Astrocyte (in vitro differentiated cells and primary cell): ENCODE results near the gene DISC1. TPM values are rescaled to one million over a fixed set of nuclear protein-coding genes. Genes with fewer than 3 reads are reported as not detected.

Experiments used
- DNase-seq: peaks from one replicate; pipeline ENCODE4 v3.0.0-alpha.2; 2010; ENCODE audit warnings: low read depth
- FAIRE-seq: peaks from 2 replicates; lab custom pipeline; 2011; peaks lifted over from hg19 to GRCh38; lab: Jason Lieb, UNC
- H2AFZ ChIP-seq: 2 replicates; pipeline ENCODE4 v1.6.0; 2012; ENCODE audit warnings: low read depth, low read length, inconsistent platforms
- H3K27ac ChIP-seq: 2 replicates; pipeline ENCODE4 v1.5.1; 2011; ENCODE audit warnings: low read depth, low read length, inconsistent platforms
- H3K27me3 ChIP-seq: 2 replicates; pipeline ENCODE4 v1.6.0; 2011; ENCODE audit warnings: low read length, inconsistent platforms; ENCODE audit not compliant: insufficient read depth
- H3K36me3 ChIP-seq: 2 replicates; pipeline ENCODE4 v1.5.1; 2011; ENCODE audit warnings: low read length, inconsistent platforms; ENCODE audit not compliant: insufficient read depth
- H3K4me1 ChIP-seq: 2 replicates; pipeline ENCODE4 v1.5.1; 2011; ENCODE audit warnings: low read length, inconsistent platforms; ENCODE audit not compliant: insufficient read depth
- H3K4me2 ChIP-seq: 2 replicates; pipeline ENCODE4 v1.6.0; 2012; ENCODE audit warnings: low read length, inconsistent platforms
- H3K4me3 ChIP-seq: 2 replicates; pipeline ENCODE4 v1.5.1; 2011; ENCODE audit warnings: low read depth, mild to moderate bottlenecking, low read length, inconsistent platforms; ENCODE audit not compliant: insufficient read depth
- H3K79me2 ChIP-seq: 2 replicates; pipeline ENCODE4 v1.6.0; 2012; ENCODE audit warnings: mild to moderate bottlenecking, low read length, inconsistent platforms; ENCODE audit not compliant: insufficient read depth
- H3K9ac ChIP-seq: 2 replicates; pipeline ENCODE4 v1.6.0; 2012; ENCODE audit warnings: mild to moderate bottlenecking, low read length, inconsistent platforms
- H3K9me3 ChIP-seq: 2 replicates; pipeline ENCODE4 v1.5.1; 2012; ENCODE audit warnings: low read depth, mild to moderate bottlenecking, low read length, inconsistent platforms; ENCODE audit not compliant: insufficient read depth
- H4K20me1 ChIP-seq: 2 replicates; pipeline ENCODE4 v1.6.0; 2012; ENCODE audit warnings: low read length, inconsistent platforms; ENCODE audit not compliant: insufficient read depth
- H3K27ac Mint-ChIP-seq: one replicate; pipeline ENCODE4 v1.8.0; 2021; ENCODE audit warnings: mild to moderate bottlenecking, mixed read lengths; ENCODE audit not compliant: unreplicated experiment
- H3K27me3 Mint-ChIP-seq: one replicate; pipeline ENCODE4 v1.8.0; 2021; ENCODE audit warnings: low read depth, mixed read lengths; ENCODE audit not compliant: unreplicated experiment
- H3K36me3 Mint-ChIP-seq: one replicate; pipeline ENCODE4 v1.8.0; 2021; ENCODE audit warnings: low read depth, mixed read lengths; ENCODE audit not compliant: unreplicated experiment
- H3K4me1 Mint-ChIP-seq: one replicate; pipeline ENCODE4 v1.8.0; 2021; ENCODE audit warnings: low read depth, mixed read lengths; ENCODE audit not compliant: unreplicated experiment
- H3K4me3 Mint-ChIP-seq: one replicate; pipeline ENCODE4 v1.8.0; 2021; ENCODE audit warnings: mild to moderate bottlenecking, moderate library complexity, mixed read lengths; ENCODE audit not compliant: unreplicated experiment
- H3K9me3 Mint-ChIP-seq: one replicate; pipeline ENCODE4 v1.8.0; 2021; ENCODE audit warnings: mild to moderate bottlenecking, mixed read lengths; ENCODE audit not compliant: unreplicated experiment
- EZH2 ChIP-seq: IDR thresholded peaks from 2 replicates; pipeline ENCODE4 v1.6.1; 2012; ENCODE audit warnings: mild to moderate bottlenecking, low read length, inconsistent platforms; ENCODE audit not compliant: insufficient read depth
- total RNA-seq: library from RNA; stranded (reverse); gene quantifications from 2 replicates; pipeline ENCODE4 v1.2.1, GENCODE V29; 2021
- TF ChIP-seq, protein P1 (sequence below): IDR thresholded peaks from 2 replicates; pipeline ENCODE4 v1.5.1; 2011; ENCODE audit warnings: low read depth, mild to moderate bottlenecking, inconsistent platforms, low read length, moderate library complexity; ENCODE audit not compliant: insufficient read depth

DISC1 gene
- total RNA-seq, 1 donor from 2014 or later: 9.1 TPM

DNA sequence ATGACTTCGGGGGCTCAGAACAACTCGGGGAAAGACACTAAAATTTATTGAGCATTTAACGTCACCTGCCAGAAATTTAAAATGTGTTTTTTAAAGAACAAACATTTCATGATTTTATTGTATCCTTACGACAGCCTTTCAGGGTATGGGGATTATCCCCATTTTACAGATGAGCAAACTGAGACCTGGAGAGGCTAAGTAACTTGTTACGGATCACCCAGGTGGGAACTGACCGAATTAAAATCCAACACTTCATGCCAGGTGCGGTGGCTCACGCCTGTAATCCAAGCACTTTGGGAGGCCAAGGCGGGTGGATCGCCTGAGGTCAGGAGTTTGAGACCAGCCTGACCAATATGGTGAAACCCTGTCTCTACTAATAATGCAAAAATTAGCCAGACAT is 50.9 kb downstream of the DISC1 start:
- TF ChIP-seq, protein P1, sequence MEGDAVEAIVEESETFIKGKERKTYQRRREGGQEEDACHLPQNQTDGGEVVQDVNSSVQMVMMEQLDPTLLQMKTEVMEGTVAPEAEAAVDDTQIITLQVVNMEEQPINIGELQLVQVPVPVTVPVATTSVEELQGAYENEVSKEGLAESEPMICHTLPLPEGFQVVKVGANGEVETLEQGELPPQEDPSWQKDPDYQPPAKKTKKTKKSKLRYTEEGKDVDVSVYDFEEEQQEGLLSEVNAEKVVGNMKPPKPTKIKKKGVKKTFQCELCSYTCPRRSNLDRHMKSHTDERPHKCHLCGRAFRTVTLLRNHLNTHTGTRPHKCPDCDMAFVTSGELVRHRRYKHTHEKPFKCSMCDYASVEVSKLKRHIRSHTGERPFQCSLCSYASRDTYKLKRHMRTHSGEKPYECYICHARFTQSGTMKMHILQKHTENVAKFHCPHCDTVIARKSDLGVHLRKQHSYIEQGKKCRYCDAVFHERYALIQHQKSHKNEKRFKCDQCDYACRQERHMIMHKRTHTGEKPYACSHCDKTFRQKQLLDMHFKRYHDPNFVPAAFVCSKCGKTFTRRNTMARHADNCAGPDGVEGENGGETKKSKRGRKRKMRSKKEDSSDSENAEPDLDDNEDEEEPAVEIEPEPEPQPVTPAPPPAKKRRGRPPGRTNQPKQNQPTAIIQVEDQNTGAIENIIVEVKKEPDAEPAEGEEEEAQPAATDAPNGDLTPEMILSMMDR: no peak
- TF ChIP-seq EZH2: no peak
- FAIRE-seq (no peak), DNase-seq (no peak)
- H3K27me3 ChIP-seq: no peaks in the 10 kb centered on the region
- Mint-ChIP-seq H3K27ac (no peak overlapping the region), H3K4me1 (peaks cover 2% of the 10 kb centered on the region), H3K9me3 (no peaks in the 10 kb centered on the region), H3K27me3 (no peaks in the 10 kb centered on the region), H3K4me3 (no peak overlapping the region), H3K36me3 (peaks cover 2% of the 10 kb centered on the region)
- no peak overlapping the region for H3K27ac ChIP-seq
- H4K20me1 ChIP-seq: no peaks in the 10 kb centered on the region
- peaks cover 9% of the 10 kb centered on the region for H3K4me1 ChIP-seq
- H3K79me2 ChIP-seq: no peaks in the 10 kb centered on the region
- no peak overlapping the region for H3K4me2 ChIP-seq
- no peaks in the 10 kb centered on the region for H3K9me3 ChIP-seq
- no peaks in the 10 kb centered on the region for H3K36me3 ChIP-seq
- H3K4me3 ChIP-seq: no peak overlapping the region
- no peak overlapping the region for H2AFZ ChIP-seq
- H3K9ac ChIP-seq: no peak overlapping the region

DNA sequence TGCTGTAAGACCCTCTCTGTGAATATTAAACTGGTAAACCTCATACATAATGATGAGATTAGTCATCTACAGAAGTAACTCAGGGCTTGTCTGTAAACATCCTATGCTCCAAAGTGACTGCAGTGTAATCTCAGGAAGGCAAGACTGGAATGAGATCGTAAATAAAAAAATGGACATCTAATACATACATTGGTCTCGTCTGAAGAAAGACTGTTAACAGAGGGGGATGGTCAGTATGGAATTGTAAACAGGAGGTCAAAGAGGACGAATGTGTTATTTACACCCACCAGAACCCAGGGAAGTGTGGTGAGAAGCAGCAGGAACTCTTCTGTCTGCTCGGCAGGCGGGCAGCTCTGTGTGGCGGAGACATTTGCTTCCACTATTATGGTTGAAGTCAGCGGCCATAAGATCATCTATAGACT is 51.4 kb downstream of the DISC1 start:
- TF ChIP-seq EZH2: no peak
- TF ChIP-seq, protein P1: no peak
- no peaks in the 10 kb centered on the region for H3K27me3 ChIP-seq
- H4K20me1 ChIP-seq: no peaks in the 10 kb centered on the region
- H3K4me3 ChIP-seq: no peak overlapping the region
- FAIRE-seq (no peak), DNase-seq (peak; percentile 53)
- H3K9me3 Mint-ChIP-seq: no peaks in the 10 kb centered on the region
- no peaks in the 10 kb centered on the region for H3K27me3 Mint-ChIP-seq
- no peak overlapping the region for H3K4me3 Mint-ChIP-seq
- H3K27ac ChIP-seq: no peak overlapping the region
- no peaks in the 10 kb centered on the region for H3K36me3 ChIP-seq
- H3K4me2 ChIP-seq: peak overlapping the region; percentile 55
- H3K4me1 Mint-ChIP-seq: peaks cover 2% of the 10 kb centered on the region
- peaks cover 9% of the 10 kb centered on the region for H3K4me1 ChIP-seq
- peaks cover 2% of the 10 kb centered on the region for H3K36me3 Mint-ChIP-seq
- no peak overlapping the region for H2AFZ ChIP-seq
- no peak overlapping the region for H3K27ac Mint-ChIP-seq
- no peak overlapping the region for H3K9ac ChIP-seq
- no peaks in the 10 kb centered on the region for H3K79me2 ChIP-seq
- H3K9me3 ChIP-seq: no peaks in the 10 kb centered on the region

DNA sequence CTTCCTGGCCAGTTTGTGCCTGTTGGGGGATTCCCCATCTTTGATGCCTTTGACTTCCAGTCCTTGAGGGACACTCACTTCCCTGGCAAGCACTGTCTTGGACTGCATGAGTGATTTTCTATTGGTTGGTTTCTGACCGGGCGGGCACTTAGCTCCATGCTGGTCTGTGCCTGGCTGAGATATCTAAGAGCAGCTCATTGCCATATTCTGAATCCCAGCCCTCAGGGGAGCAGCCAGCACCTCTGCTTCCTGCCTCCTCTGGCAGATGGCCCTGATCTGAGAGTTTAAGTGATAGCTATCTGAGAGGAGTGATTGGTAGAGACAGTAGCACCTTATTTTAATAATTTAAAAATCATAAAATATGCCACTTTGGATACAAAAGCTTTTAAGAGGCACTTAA is 52.5 kb downstream of the DISC1 start:
- Histone ChIP-seq H2AFZ (no peak overlapping the region), H3K36me3 (no peaks in the 10 kb centered on the region), H3K79me2 (no peaks in the 10 kb centered on the region), H3K9ac (no peak overlapping the region), H3K4me3 (no peak overlapping the region), H3K27ac (no peak overlapping the region), H3K4me1 (peaks cover 9% of the 10 kb centered on the region), H3K4me2 (no peak overlapping the region), H4K20me1 (no peaks in the 10 kb centered on the region), H3K9me3 (no peaks in the 10 kb centered on the region), H3K27me3 (no peaks in the 10 kb centered on the region)
- no peak for FAIRE-seq
- H3K27ac Mint-ChIP-seq: no peak overlapping the region
- peaks cover 8% of the 10 kb centered on the region for H3K4me1 Mint-ChIP-seq
- DNase-seq: no peak
- H3K9me3 Mint-ChIP-seq: no peaks in the 10 kb centered on the region
- TF ChIP-seq EZH2: no peak
- TF ChIP-seq, protein P1: no peak
- H3K27me3 Mint-ChIP-seq: no peaks in the 10 kb centered on the region
- H3K36me3 Mint-ChIP-seq: peaks cover 3% of the 10 kb centered on the region
- no peak overlapping the region for H3K4me3 Mint-ChIP-seq
